T-helper 9 cell (primary cell): Measurements from ENCODE around the gene CNTNAP5.

Experiments
- DNase-seq: peaks from one replicate; pipeline ENCODE4 v3.0.0-alpha.2; 2020

Gene CNTNAP5

DNA sequence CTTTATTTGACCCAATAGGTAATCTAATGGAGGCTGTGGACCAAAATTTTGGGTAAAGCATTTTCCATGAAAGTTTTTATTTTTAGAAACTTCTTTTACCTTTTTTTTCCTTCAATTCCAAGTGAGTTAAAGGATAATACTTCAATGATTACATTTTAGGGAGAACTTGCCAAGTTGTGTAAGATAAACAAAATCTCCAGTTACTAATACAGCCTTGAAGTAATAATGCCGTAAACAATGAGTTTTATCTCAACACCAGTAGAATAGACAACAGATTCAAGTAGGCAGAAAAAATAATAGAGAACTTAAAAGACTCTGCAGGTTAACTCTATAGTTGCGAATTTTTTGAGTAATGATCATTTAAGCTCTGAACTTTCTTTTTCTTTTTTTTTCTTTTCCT lies 807.4 kb downstream of the CNTNAP5 start:
- no peak for DNase-seq

GRCh38 chr2:124834331-124834730 lies 809.2 kb downstream of the CNTNAP5 start:
- no peak for DNase-seq

- DNase-seq = no peak
Measured at GRCh38 chr2:124835331-124835730, 810.2 kb downstream of the CNTNAP5 start.

GRCh38 chr2:124836416-124836815 lies 811.3 kb downstream of the CNTNAP5 start:
- DNase-seq = no peak

GRCh38 chr2:124837496-124837895 lies 812.4 kb downstream of the CNTNAP5 start:
- DNase-seq = no peak

DNA sequence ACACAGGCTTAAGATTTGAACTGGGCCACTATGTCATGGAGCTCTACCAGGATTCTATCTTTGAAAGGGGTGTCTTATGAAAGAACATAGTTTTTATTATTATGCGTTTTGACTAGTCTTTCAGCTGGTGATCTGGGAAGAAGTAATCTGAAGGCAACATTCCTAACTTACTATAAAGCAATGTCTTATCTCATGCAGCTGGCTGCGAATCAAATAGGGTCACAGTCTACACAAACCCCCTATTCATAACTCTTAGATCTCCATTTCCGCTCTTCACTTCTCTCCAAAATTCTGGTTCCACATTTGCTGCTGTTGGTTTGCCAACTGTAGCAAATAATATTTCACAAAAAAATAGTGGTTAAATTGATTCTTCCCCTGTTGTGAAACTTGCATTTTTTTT lies 813.3 kb downstream of the CNTNAP5 start:
- DNase-seq = no peak

GRCh38 chr2:124867247-124867646 lies 842.2 kb downstream of the CNTNAP5 start:
- no peak for DNase-seq

DNA sequence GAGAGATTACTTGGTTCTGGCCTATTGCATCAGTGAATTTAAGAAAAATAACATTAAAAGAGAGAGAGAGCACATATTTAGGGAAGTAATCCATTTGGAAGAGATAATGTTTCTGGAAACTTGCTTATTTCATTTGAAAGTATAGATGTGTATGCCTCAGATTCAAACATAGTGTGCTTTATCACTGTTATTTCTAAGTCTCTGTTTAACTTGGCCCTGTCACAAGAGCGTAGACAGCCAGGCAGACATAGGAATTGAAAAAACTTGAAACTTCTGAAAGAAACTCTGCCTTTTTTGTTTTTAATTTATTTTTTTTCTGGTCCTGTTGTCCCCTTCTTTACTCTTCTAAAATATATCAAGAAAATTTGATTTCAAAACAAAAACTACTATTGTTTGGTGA lies 849.1 kb downstream of the CNTNAP5 start:
- no peak for DNase-seq

DNA sequence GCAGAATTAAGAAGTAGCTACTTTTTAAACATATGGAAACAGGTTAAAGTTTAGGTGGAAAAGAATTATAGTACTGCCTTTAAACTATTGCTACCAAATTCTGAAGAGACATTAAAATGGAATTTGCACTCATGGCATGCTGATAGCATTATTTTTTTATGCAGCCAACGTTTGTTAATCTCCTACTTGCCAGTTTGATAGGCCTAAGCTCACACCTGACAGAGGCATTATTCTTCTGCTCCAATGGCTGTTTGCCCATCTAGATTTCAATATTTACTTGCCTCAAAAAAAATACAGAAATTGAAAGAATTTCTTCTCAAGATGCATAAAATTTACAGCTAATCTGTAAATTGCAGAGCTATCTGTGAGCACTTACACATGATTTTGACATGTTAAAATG lies 849.6 kb downstream of the CNTNAP5 start:
- DNase-seq = no peak

GRCh38 chr2:124875627-124876244 lies 850.6 kb downstream of the CNTNAP5 start:
- no peak for DNase-seq

GRCh38 chr2:124877141-124877577 lies 852.1 kb downstream of the CNTNAP5 start:
- no peak for DNase-seq

DNA sequence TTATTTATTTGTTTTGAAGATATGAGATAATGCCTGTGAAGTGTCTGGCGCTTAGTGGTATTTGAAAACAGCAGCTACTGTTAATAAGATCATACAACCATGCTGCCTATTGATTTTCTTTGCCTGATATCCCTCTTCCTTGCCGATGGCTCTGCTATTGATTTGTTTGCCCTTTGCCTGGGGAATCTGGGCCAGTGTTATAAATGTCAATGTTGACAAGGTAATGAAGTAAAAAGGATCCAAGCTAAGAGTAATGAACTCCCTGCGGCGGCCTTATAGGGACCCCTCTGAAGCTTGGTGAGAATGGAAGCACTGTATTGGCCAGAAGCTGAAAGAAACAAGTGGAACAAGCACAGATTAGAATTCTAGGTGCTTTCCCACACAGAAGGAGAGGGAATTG lies 854.6 kb downstream of the CNTNAP5 start:
- no peak for DNase-seq

DNA sequence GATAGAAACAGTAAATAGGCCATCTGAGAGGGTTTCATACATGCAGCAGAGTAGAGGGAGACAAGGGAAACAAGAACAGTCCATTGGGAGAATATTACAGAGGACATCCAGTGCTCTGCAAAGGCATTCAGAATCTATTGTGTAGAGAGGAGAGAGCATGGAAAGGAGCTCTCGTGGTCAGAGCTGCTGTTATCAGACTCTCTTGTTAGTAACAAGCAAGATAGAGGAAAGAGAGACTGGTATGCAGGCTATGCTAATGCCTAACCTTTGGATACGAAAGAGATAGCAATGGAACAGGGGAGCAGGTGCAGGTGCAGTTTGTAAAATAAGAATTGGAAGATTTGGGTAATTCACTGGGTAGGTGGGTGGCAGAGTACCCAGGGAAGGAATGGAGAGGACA lies 855.9 kb downstream of the CNTNAP5 start:
- DNase-seq = no peak

DNA sequence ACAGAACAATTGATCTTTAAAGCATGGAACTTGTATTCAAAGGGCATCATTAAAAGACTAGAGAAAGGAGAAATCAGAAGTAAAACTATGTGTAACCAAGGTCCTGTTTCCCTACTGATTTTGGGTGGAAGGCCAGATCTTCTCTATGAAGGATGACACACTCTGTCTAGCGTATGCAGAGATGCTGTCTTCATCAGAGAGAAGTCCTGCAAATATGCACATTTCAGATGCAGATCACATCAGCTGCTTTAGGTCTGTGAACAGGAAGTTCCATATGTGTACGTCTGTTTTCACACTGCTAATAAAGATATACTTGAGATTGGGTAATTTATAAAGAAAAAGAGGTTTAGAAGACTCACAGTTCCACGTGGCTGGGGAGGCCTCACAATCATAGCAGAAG lies 857.3 kb downstream of the CNTNAP5 start:
- no peak for DNase-seq

DNA sequence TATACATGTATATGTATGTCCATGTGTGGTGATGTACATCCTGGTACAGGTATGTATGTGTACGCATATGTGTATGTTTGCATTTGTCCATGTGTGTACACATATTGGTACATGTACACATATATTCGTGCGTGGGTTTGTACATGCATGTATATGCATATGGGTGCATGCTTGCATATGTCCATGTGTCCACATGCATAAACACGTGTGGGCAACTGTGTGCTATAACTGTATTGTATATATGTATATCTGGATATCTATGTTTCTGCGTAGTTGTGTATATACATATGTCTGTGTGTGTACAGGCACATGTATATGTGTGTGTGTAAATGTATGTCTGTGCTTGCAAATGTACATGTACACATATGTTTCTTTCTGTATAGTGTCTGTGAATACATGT lies 858.5 kb downstream of the CNTNAP5 start:
- no peak for DNase-seq

- DNase-seq = no peak
Measured at GRCh38 chr2:124884315-124884714, 859.2 kb downstream of the CNTNAP5 start.

- DNase-seq = no peak
Measured at GRCh38 chr2:124886216-124886615, 861.1 kb downstream of the CNTNAP5 start.

GRCh38 chr2:124887466-124887865 lies 862.4 kb downstream of the CNTNAP5 start:
- no peak for DNase-seq

- DNase-seq = no peak
Measured at GRCh38 chr2:124888431-124888830, 863.3 kb downstream of the CNTNAP5 start.

DNA sequence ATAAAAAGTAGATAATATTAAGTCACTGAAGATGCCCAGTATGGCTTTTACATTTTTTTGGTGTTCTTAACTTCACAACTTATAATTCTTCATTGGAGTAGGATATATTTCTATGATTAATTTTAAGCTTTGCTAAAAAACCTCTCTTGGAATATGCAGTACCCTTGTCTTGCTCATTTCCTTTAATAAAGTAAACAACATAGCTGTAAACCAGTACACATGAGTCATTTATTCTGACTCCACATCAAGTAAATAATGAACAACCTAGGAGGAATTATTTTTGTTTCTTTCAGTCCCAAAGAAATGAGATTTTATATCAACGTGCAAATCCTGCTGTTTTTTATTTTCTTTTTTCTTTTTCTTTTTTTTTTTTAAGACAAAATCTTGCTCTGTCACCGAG lies 869.1 kb downstream of the CNTNAP5 start:
- no peak for DNase-seq

DNA sequence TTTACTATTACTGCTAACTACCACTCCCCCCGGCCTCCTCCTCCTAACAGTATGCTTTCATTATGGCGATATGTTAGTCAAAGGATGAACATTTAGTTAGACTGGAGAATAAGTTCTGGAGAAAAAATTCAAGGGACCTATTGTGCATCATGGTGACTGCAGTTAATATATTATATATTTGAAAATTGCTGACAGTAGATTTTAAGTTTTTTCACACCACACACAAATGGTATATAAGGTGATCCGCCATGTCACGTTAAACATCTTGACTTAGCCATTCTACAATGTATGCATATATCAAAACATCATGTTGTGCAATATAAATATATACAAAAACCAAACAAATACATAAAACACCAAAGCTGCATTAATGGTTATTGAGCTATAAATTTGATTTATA lies 873.7 kb downstream of the CNTNAP5 start:
- no peak for DNase-seq

DNA sequence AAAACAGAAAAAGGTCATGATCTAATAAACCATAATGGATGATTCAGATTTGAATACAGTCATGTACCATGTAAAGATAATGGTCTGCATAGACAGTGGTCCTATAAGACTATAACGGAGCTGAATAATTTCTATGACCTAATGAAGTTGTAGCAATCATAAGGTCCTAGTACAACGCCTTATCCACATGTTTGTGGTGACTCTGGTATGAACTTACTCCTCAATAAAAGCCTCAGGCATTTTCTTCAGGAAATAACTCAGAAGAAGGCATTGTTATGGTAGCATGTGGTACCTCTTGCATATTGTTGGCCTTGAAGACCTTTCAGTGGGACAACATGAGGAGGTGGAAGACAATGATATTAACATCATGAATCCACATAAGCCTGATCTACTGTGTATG lies 883.3 kb downstream of the CNTNAP5 start:
- no peak for DNase-seq

- no peak for DNase-seq
Measured at GRCh38 chr2:124911560-124911959, 886.5 kb downstream of the CNTNAP5 start.

DNA sequence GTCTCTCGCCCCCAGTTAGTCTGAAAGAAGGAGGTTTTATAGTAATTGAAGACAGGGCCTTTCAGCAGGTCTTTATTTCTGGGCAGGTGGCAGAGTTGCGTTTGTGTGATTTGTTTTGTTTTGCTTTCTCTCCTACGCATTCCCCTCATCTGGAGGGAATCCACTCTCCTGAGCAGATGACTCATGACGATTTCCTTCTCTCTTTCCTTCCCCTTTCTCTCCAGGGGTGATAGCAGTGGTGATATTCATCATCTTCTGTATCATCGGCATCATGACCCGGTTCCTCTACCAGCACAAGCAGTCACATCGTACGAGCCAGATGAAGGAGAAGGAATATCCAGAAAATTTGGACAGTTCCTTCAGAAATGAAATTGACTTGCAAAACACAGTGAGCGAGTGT lies 888.8 kb downstream of the CNTNAP5 start:
- no peak for DNase-seq

DNA sequence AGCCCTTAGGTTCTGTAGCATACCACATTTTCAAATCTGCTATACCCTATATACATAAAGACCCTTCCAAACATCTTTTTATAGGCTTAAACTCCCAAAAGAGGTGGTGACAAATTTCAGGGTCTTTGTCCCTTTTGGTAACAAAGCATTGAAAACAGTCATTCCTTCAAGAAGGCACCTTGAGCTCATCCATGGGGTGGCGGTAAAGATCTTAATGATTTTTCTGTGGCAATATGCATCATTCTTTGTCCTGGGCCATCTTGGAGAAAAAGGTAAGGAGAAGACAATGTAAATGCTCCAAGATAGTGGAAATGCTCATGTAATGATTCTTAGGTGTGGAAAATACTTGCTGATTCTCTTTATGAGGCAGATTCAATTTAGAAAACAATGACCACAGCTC lies 890.5 kb downstream of the CNTNAP5 start:
- DNase-seq = no peak

DNA sequence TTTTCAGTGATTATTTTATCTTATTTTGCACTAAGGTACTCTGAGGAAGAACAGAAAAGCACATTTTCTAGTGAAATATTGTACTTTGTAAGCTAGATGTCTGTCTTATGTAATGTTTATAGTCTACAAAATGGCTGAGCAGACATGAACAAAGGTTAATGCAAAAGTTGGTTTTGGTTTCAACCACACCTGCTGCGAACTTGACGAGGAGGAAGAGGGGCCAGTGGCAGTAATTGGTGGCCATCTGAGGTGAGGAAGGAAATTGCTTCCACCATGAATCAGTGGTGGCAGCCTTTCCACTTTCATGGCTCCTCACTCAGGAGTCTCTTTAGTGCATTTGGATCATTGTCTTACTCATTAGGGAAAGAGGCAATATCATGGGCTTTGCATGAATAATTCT lies 894.2 kb downstream of the CNTNAP5 start:
- no peak for DNase-seq
